Endometrium (tissue), 2 donors: ENCODE measurements around the gene SLC16A2.

Experiments
- FAIRE-seq: peaks from 2 replicates; lab custom pipeline; 2012; peaks lifted over from hg19 to GRCh38; lab: Jason Lieb, UNC
- donor health status: control.
- donor health status: control.

SLC16A2 gene

GRCh38 chrX:74421036-74421739 lies at the start of gene SLC16A2:
Gene SLC16A2, plus strand, starts transcription at chrX:74421493. Its CDS starts 145 bp downstream, at chrX:74421638.
- FAIRE-seq, result no peak

GRCh38 chrX:74372272-74372671 lies 49.0 kb upstream of the SLC16A2 start:
- no peak for FAIRE-seq

GRCh38 chrX:74377282-74377681 lies 44.0 kb upstream of the SLC16A2 start:
- no peak for FAIRE-seq

GRCh38 chrX:74382613-74383012 lies 38.7 kb upstream of the SLC16A2 start:
- FAIRE-seq, result no peak

GRCh38 chrX:74383611-74384010 lies 37.7 kb upstream of the SLC16A2 start:
- FAIRE-seq, result no peak

- FAIRE-seq, result no peak
Observed at GRCh38 chrX:74389016-74389722, 32.1 kb upstream of the SLC16A2 start.

- no peak for FAIRE-seq
Observed at GRCh38 chrX:74395556-74395955, 25.7 kb upstream of the SLC16A2 start.

GRCh38 chrX:74405973-74406489 lies 15.3 kb upstream of the SLC16A2 start:
- no peak for FAIRE-seq

- no peak for FAIRE-seq
Observed at GRCh38 chrX:74408304-74408703, 13.0 kb upstream of the SLC16A2 start.

- no peak for FAIRE-seq
Observed at GRCh38 chrX:74419864-74420195, 1.5 kb upstream of the SLC16A2 start.

- FAIRE-seq, result no peak
Observed at GRCh38 chrX:74420196-74421035, 877 bp upstream of the SLC16A2 start.

GRCh38 chrX:74421740-74422352 lies 553 bp downstream of the SLC16A2 start:
- FAIRE-seq, result no peak

GRCh38 chrX:74422576-74423288 lies 1.4 kb downstream of the SLC16A2 start:
- no peak for FAIRE-seq

- FAIRE-seq, result no peak
Observed at GRCh38 chrX:74423289-74423998, 2.2 kb downstream of the SLC16A2 start.

- no peak for FAIRE-seq
Observed at GRCh38 chrX:74426071-74426470, 4.8 kb downstream of the SLC16A2 start.

- FAIRE-seq, result no peak
Observed at GRCh38 chrX:74426615-74427014, 5.3 kb downstream of the SLC16A2 start.

GRCh38 chrX:74431797-74432196 lies 10.5 kb downstream of the SLC16A2 start:
- no peak for FAIRE-seq

GRCh38 chrX:74434336-74434735 lies 13.0 kb downstream of the SLC16A2 start:
- FAIRE-seq, result no peak

GRCh38 chrX:74437530-74437929 lies 16.2 kb downstream of the SLC16A2 start:
- FAIRE-seq, result no peak

GRCh38 chrX:74438764-74439163 lies 17.5 kb downstream of the SLC16A2 start:
- FAIRE-seq, result no peak

GRCh38 chrX:74445099-74445498 lies 23.8 kb downstream of the SLC16A2 start:
- no peak for FAIRE-seq
